ENCODE results near the gene TMED4.

The TMED4 gene

GRCh38 chr7:44581879-44582603 lies at the start of gene TMED4:
TSS of gene TMED4 (minus strand) at chr7:44582231. CDS start at chr7:44582206, 25 bp downstream.
- FAIRE-seq (peak; percentile 98), DNase-seq (ENCODE audit: extremely low spot score, insufficient read length, low read depth) (peak; percentile 99)

GRCh38 chr7:44631458-44632115 lies 49.6 kb upstream of the TMED4 start:
- DNase-seq (ENCODE audit: extremely low spot score, insufficient read length, low read depth) (no peak), FAIRE-seq (no peak)

- FAIRE-seq, result peak; percentile 55
- DNase-seq (ENCODE audit: extremely low spot score, insufficient read length, low read depth), result no peak
These were observed 48.9 kb upstream of the TMED4 start for GRCh38 chr7:44630792-44631457.

- FAIRE-seq (peak; percentile 81), DNase-seq (ENCODE audit: extremely low spot score, insufficient read length, low read depth) (no peak)
These were observed 47.9 kb upstream of the TMED4 start for GRCh38 chr7:44629829-44630522.

- DNase-seq (ENCODE audit: extremely low spot score, insufficient read length, low read depth) (no peak), FAIRE-seq (no peak)
These were observed 44.6 kb upstream of the TMED4 start for GRCh38 chr7:44626620-44627019.

- FAIRE-seq (no peak), DNase-seq (ENCODE audit: extremely low spot score, insufficient read length, low read depth) (no peak)
These were observed 43.8 kb upstream of the TMED4 start for GRCh38 chr7:44625526-44626471.

- FAIRE-seq (no peak), DNase-seq (ENCODE audit: extremely low spot score, insufficient read length, low read depth) (no peak)
These were observed 42.3 kb upstream of the TMED4 start for GRCh38 chr7:44624318-44624717.

GRCh38 chr7:44622342-44623151 lies 40.5 kb upstream of the TMED4 start:
- FAIRE-seq (peak; percentile 80), DNase-seq (ENCODE audit: extremely low spot score, insufficient read length, low read depth) (no peak)

- FAIRE-seq (no peak), DNase-seq (ENCODE audit: extremely low spot score, insufficient read length, low read depth) (no peak)
These were observed 39.7 kb upstream of the TMED4 start for GRCh38 chr7:44621750-44622103.

GRCh38 chr7:44621034-44621749 lies 39.2 kb upstream of the TMED4 start:
- no peak for FAIRE-seq
- DNase-seq (ENCODE audit: extremely low spot score, insufficient read length, low read depth), result no peak

- FAIRE-seq, result peak; percentile 33
- no peak for DNase-seq (ENCODE audit: extremely low spot score, insufficient read length, low read depth)
These were observed 36.7 kb upstream of the TMED4 start for GRCh38 chr7:44618753-44619152.

- FAIRE-seq, result no peak
- no peak for DNase-seq (ENCODE audit: extremely low spot score, insufficient read length, low read depth)
These were observed 36.0 kb upstream of the TMED4 start for GRCh38 chr7:44618045-44618444.

- DNase-seq (ENCODE audit: extremely low spot score, insufficient read length, low read depth) (no peak), FAIRE-seq (peak; percentile 67)
These were observed 35.3 kb upstream of the TMED4 start for GRCh38 chr7:44617225-44617890.

GRCh38 chr7:44616545-44616944 lies 34.5 kb upstream of the TMED4 start:
- FAIRE-seq (no peak), DNase-seq (ENCODE audit: extremely low spot score, insufficient read length, low read depth) (no peak)

- no peak for DNase-seq (ENCODE audit: extremely low spot score, insufficient read length, low read depth)
- no peak for FAIRE-seq
These were observed 33.8 kb upstream of the TMED4 start for GRCh38 chr7:44615793-44616192.

GRCh38 chr7:44615149-44615611 lies 33.1 kb upstream of the TMED4 start:
- FAIRE-seq (no peak), DNase-seq (ENCODE audit: extremely low spot score, insufficient read length, low read depth) (no peak)

GRCh38 chr7:44609829-44610228 lies 27.8 kb upstream of the TMED4 start:
- FAIRE-seq (no peak), DNase-seq (ENCODE audit: extremely low spot score, insufficient read length, low read depth) (no peak)
